ENCODE results near the gene ANKS1A.
"Not testable (repeated sequence)": the region's sequence is repeated elsewhere in the genome, so short reads cannot be mapped to it uniquely, and the experiment has no call there.

Gene ANKS1A

GRCh38 chr6:34884996-34885395 lies 4.1 kb upstream of the ANKS1A start:
- no peak for DNase-seq

GRCh38 chr6:34885837-34886236 lies 3.2 kb upstream of the ANKS1A start:
- not testable (repeated sequence) for DNase-seq

- peak; percentile 90 for DNase-seq
Observed at GRCh38 chr6:34887753-34888513, 1.1 kb upstream of the ANKS1A start, which contains the start of gene TAF11. Gene TAF11, minus strand, starts transcription at chr6:34888042. Its CDS starts 85 bp downstream, at chr6:34887957.

- DNase-seq: no peak
Observed at GRCh38 chr6:34888514-34888856, 570 bp upstream of the ANKS1A start.

GRCh38 chr6:34890533-34890925 lies 1.5 kb downstream of the ANKS1A start:
- DNase-seq: no peak

- no peak for DNase-seq
Observed at GRCh38 chr6:34891296-34891695, 2.2 kb downstream of the ANKS1A start.

- no peak for DNase-seq
Observed at GRCh38 chr6:34894693-34895092, 5.6 kb downstream of the ANKS1A start.

- no peak for DNase-seq
Observed at GRCh38 chr6:34897130-34897529, 8.1 kb downstream of the ANKS1A start.

GRCh38 chr6:34897716-34898115 lies 8.7 kb downstream of the ANKS1A start:
- no peak for DNase-seq

DNA sequence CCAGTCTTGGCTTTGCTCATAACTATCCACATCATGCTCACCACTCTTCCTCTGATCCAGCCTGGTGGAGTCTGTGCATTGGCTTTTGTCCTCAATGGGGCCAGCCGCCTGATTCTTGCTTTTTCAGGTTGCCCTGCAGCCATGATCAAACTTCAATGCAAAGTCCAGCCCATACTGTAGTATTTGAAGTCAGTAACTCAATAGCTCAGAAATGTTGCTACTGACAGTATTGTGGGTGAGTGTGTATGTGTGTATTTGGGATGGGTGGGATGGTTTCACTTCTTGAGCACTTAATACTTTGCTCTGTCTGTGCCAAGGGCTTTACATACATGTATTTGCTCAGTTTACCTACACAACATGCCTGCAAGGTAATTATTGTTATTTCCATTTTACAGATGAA lies 10.7 kb downstream of the ANKS1A start:
- DNase-seq: not testable (repeated sequence)

GRCh38 chr6:34900321-34901031 lies 11.4 kb downstream of the ANKS1A start:
- DNase-seq: no peak

- DNase-seq: no peak
Observed at GRCh38 chr6:34901930-34902329, 12.9 kb downstream of the ANKS1A start.

GRCh38 chr6:34904990-34905613 lies 16.0 kb downstream of the ANKS1A start:
- DNase-seq: no peak

- no peak for DNase-seq
Observed at GRCh38 chr6:34906826-34907225, 17.8 kb downstream of the ANKS1A start.

- no peak for DNase-seq
Observed at GRCh38 chr6:34908194-34908593, 19.1 kb downstream of the ANKS1A start.

GRCh38 chr6:34909320-34909883 lies 20.3 kb downstream of the ANKS1A start:
- no peak for DNase-seq

- DNase-seq: no peak
Observed at GRCh38 chr6:34911822-34912221, 22.8 kb downstream of the ANKS1A start.

DNA sequence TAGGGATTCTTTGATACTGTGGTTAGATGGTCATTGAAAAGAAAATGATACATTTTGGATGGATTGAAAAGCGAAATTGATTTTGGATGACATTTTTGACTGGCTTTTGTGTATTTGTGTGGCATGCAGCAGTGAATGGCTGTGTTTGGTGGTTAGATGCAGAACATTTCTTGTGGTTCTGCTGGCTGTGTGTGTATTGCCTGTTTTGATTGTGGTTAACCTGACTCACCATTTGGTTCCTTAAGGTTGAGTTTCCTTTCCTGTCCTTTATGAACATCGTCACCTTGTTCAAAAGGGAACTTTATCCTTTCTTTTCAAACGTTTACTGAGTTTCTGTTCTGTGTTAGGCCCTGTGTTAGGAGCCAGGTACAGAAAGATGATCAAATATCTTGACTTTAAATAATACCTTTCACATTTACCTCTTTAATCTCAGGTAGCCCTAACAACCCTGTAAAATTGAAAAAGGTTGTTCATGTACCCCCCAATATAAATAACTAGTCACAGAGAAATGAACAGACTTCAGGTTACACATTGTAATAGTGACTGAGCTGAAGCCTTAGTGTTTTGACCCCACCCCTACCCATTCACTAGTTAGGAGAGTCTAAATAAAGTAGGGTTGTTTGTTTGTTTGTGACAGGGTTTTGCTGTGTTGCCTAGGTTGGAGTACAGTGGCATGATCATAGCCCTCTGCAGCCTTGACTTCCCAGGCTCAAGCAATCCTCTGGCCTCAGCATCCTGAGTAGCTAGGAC lies 23.8 kb downstream of the ANKS1A start:
- DNase-seq: no peak

- DNase-seq: no peak
Observed at GRCh38 chr6:34914358-34914757, 25.3 kb downstream of the ANKS1A start.

GRCh38 chr6:34916348-34916967 lies 27.4 kb downstream of the ANKS1A start:
- no peak for DNase-seq

- DNase-seq: no peak
Observed at GRCh38 chr6:34917626-34918285, 28.7 kb downstream of the ANKS1A start.

DNA sequence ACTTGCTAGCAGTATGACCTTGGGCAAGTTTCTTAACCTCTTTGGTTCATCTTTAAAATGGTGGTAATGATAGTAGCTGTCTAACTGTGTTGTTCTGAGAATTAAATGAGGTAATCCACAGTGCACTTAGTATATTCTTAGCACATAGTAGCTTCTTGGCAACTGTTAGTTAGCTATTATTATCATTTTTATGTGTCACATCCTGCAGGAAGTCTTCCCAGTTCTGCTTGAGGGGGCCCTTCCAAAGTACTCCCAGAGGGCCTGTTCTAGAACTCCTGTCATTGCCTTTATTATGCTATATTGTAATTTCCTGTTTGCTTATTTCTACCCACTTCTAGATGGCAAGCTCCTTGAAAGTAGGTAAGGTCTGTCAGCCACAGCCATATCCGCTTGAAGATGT lies 30.6 kb downstream of the ANKS1A start:
- DNase-seq: no peak

Data from NCI-H1694 treated with DMSO at 0.1 percent for 48 hours (cell line).